H1 (cell line): Measurements from ENCODE around the gene ASCC1. TPM values are rescaled to one million over a fixed set of nuclear protein-coding genes. Genes with fewer than 3 reads are reported as not detected.
A peak's percentile ranks its signal among the peaks of the same experiment; 100 is the strongest.

Experiments
- CTCF ChIA-PET: fragments of 300-600 bp; sonication (Branson Sonifier 250); formaldehyde crosslinking; loops from one replicate; lab custom pipeline; 2021; ENCODE audit not compliant: partially characterized antibody; lab: Charles Lee
- POLR2A ChIA-PET: fragments of 300-600 bp; sonication (Branson Sonifier 250); formaldehyde crosslinking; loops from one replicate; lab custom pipeline; 2021; ENCODE audit warnings: inconsistent platforms; ENCODE audit not compliant: partially characterized antibody; lab: Charles Lee
- DNase-seq, 2 experiments: peaks; one replicate each; pipeline versions ENCODE4 v3.0.0 to v3.0.0-alpha.2; 2010 to 2022; ENCODE audit warnings: low spot score in 2 of 2, low read depth in 1 of 2, mixed read lengths in 1 of 2
- FAIRE-seq: peaks from 2 replicates; lab custom pipeline; 2011; peaks lifted over from hg19 to GRCh38; lab: Jason Lieb, UNC
- H2AFZ ChIP-seq: 2 replicates; pipeline ENCODE4 v1.8.1; 2012; ENCODE audit warnings: low read length, inconsistent platforms
- H2AK5ac ChIP-seq: 2 replicates; pipeline ENCODE4 v1.6.1; 2013; ENCODE audit warnings: low read depth, low read length
- H2BK120ac ChIP-seq: replicated peaks from 2 replicates; pipeline ENCODE3; 2013; ENCODE audit warnings: low read depth, low read length, inconsistent platforms
- H2BK12ac ChIP-seq: 2 replicates; pipeline ENCODE4 v1.6.1; 2013; ENCODE audit warnings: low read depth, low read length
- H2BK15ac ChIP-seq: 2 replicates; pipeline ENCODE4 v1.6.1; 2013; ENCODE audit warnings: low read length
- H2BK20ac ChIP-seq: 2 replicates; pipeline ENCODE4 v1.6.1; 2013; ENCODE audit warnings: low read length
- H2BK5ac ChIP-seq: 2 replicates; pipeline ENCODE4 v1.6.1; 2013; ENCODE audit warnings: low read depth, low read length
- H3K14ac ChIP-seq: 2 replicates; pipeline ENCODE4 v1.6.1; 2013; ENCODE audit warnings: inconsistent platforms; ENCODE audit not compliant: insufficient read length
- H3K18ac ChIP-seq: 2 replicates; pipeline ENCODE4 v1.6.1; 2013; ENCODE audit warnings: low read length; ENCODE audit errors: extremely low read depth
- H3K23ac ChIP-seq: 2 replicates; pipeline ENCODE4 v1.6.1; 2013; ENCODE audit warnings: inconsistent platforms; ENCODE audit not compliant: insufficient read length
- H3K23me2 ChIP-seq: 2 replicates; pipeline ENCODE4 v1.6.1; 2013; ENCODE audit warnings: low read depth, low read length
- H3K27ac ChIP-seq: 2 replicates; pipeline ENCODE4 v1.6.1; 2011; ENCODE audit warnings: low read depth, low read length, inconsistent platforms
- H3K27me3 ChIP-seq, 4 experiments: replicated peaks in 1 of 4; 1 replicate in 1 of 4; 2 replicates in 3 of 4; pipeline versions ENCODE4 v1.6.1 to v1.8.1; 2011 to 2013; ENCODE audit warnings: low read length in 3 of 4, mild to moderate bottlenecking in 3 of 4, inconsistent platforms in 2 of 4, mixed read lengths in 2 of 4, moderate library complexity in 1 of 4; ENCODE audit not compliant: control insufficient read depth in 3 of 4, insufficient read depth in 3 of 4; ENCODE audit errors: extremely low read depth in 1 of 4
- H3K36me3 ChIP-seq, 4 experiments: 2 replicates each; pipeline versions ENCODE4 v1.6.1 to v1.8.1; 2011 to 2013; ENCODE audit warnings: mild to moderate bottlenecking in 4 of 4, low read length in 3 of 4, moderate library complexity in 2 of 4, control low read depth in 1 of 4, inconsistent platforms in 1 of 4; ENCODE audit not compliant: insufficient read depth in 4 of 4, control insufficient read depth in 2 of 4
- H3K4ac ChIP-seq: replicated peaks from 2 replicates; pipeline ENCODE3; 2013; ENCODE audit warnings: low read length, low read depth, mixed read lengths, inconsistent platforms; ENCODE audit not compliant: insufficient read length
- H3K4me1 ChIP-seq, 4 experiments: replicated peaks in 1 of 4; 1 replicate in 1 of 4; 2 replicates in 3 of 4; pipeline versions ENCODE4 v1.6.1 to v1.8.1; 2011 to 2013; ENCODE audit warnings: low read length in 3 of 4, inconsistent platforms in 2 of 4, mixed read lengths in 1 of 4; ENCODE audit not compliant: insufficient read depth in 4 of 4, control insufficient read depth in 3 of 4
- H3K4me2 ChIP-seq, 2 experiments: 2 replicates each; pipeline versions ENCODE4 v1.6.1 to v1.8.1; 2011 to 2013; ENCODE audit warnings: low read depth in 2 of 2, low read length in 2 of 2, control low read depth in 1 of 2, inconsistent platforms in 1 of 2, mild to moderate bottlenecking in 1 of 2; ENCODE audit not compliant: insufficient read depth in 1 of 2
- H3K4me3 ChIP-seq, 4 experiments: fragments of 200-600, 300-600 bp in 1 of 4; sonication (generic), shearing (Covaris generic), sonication (Bioruptor Twin) in 1 of 4; 2 replicates each; pipeline versions ENCODE4 v1.5.1 to v1.8.1; 2011 to 2016; ENCODE audit warnings: low read length in 4 of 4, low read depth in 3 of 4, control low read depth in 2 of 4, inconsistent platforms in 2 of 4, mild to moderate bottlenecking in 2 of 4, mixed read lengths in 1 of 4, moderate library complexity in 1 of 4; ENCODE audit not compliant: insufficient read depth in 2 of 4; ENCODE audit errors: extremely low read depth in 1 of 4
- H3K56ac ChIP-seq: replicated peaks from 2 replicates; pipeline ENCODE3; 2013; ENCODE audit warnings: low read depth, mild to moderate bottlenecking, mixed read lengths, low read length, inconsistent platforms; ENCODE audit not compliant: insufficient read length
- H3K79me1 ChIP-seq: 2 replicates; pipeline ENCODE4 v1.6.1; 2013; ENCODE audit warnings: low read depth, low read length, control low read depth
- H3K79me2 ChIP-seq, 2 experiments: 2 replicates each; pipeline versions ENCODE4 v1.6.1 to v1.8.1; 2012 to 2013; ENCODE audit warnings: low read length in 2 of 2, mild to moderate bottlenecking in 2 of 2, inconsistent platforms in 1 of 2; ENCODE audit not compliant: insufficient read depth in 2 of 2, control insufficient read depth in 1 of 2
- H3K9ac ChIP-seq, 4 experiments: replicated peaks in 1 of 4; 1 replicate in 1 of 4; 2 replicates in 3 of 4; pipeline versions ENCODE4 v1.6.1 to v1.8.1; 2011 to 2013; ENCODE audit warnings: low read depth in 3 of 4, low read length in 3 of 4, control low read depth in 2 of 4, mild to moderate bottlenecking in 2 of 4, moderate library complexity in 2 of 4, inconsistent platforms in 1 of 4; ENCODE audit errors: extremely low read depth in 1 of 4
- H3K9me3 ChIP-seq, 2 experiments: 2 replicates each; pipeline versions ENCODE4 v1.6.1 to v1.8.1; 2012 to 2013; ENCODE audit warnings: mild to moderate bottlenecking in 2 of 2, moderate library complexity in 2 of 2, control low read depth in 1 of 2, inconsistent platforms in 1 of 2, low read depth in 1 of 2, low read length in 1 of 2, mixed read lengths in 1 of 2; ENCODE audit not compliant: insufficient read depth in 2 of 2
- H4K20me1 ChIP-seq, 2 experiments: replicated peaks in 1 of 2; 2 replicates each; pipeline versions ENCODE3 to v1.8.1; 2011 to 2013; ENCODE audit warnings: inconsistent platforms in 2 of 2, low read length in 2 of 2, mild to moderate bottlenecking in 1 of 2; ENCODE audit not compliant: insufficient read depth in 2 of 2, control insufficient read depth in 1 of 2
- H4K5ac ChIP-seq: 2 replicates; pipeline ENCODE4 v1.6.1; 2013; ENCODE audit warnings: low read length, low read depth, mixed read lengths, inconsistent platforms; ENCODE audit not compliant: insufficient read length
- H4K8ac ChIP-seq: 2 replicates; pipeline ENCODE4 v1.8.0; 2013; ENCODE audit warnings: mild to moderate bottlenecking, moderate library complexity, low read length, inconsistent platforms; ENCODE audit not compliant: insufficient read depth; ENCODE audit errors: extremely low read depth
- H4K91ac ChIP-seq: replicated peaks from 2 replicates; pipeline ENCODE3; 2013; ENCODE audit warnings: low read length, mixed read lengths, inconsistent platforms; ENCODE audit not compliant: insufficient read length
- CBX5 ChIP-seq: fragments of 300-800, 300-1000 bp; sonication (generic); IDR thresholded peaks from 2 replicates; pipeline ENCODE4 v1.7.1; 2016; ENCODE audit warnings: antibody characterized with exemption, low read length, low read depth
- CEBPB ChIP-seq: IDR thresholded peaks from 2 replicates; pipeline ENCODE4 v1.6.1; 2012; ENCODE audit warnings: low read depth, low read length
- CHD2 ChIP-seq: IDR thresholded peaks from 2 replicates; pipeline ENCODE4 v1.6.1; 2012; ENCODE audit warnings: low read length, improper control_type of control experiment
- EZH2 ChIP-seq: fragments of 200-600 bp; sonication (generic); IDR thresholded peaks from 2 replicates; pipeline ENCODE4 v1.7.1; 2012; ENCODE audit warnings: low read depth, mild to moderate bottlenecking, moderate library complexity, low read length, inconsistent platforms; ENCODE audit not compliant: severe bottlenecking
- GABPA ChIP-seq: IDR thresholded peaks from 2 replicates; pipeline ENCODE4 v1.6.1; 2011; ENCODE audit warnings: mild to moderate bottlenecking, low read length, moderate library complexity, borderline replicate concordance; ENCODE audit not compliant: insufficient read depth
- KDM1A ChIP-seq: fragments of 200-600, 300-600 bp; sonication (generic); IDR thresholded peaks from 2 replicates; pipeline ENCODE4 v1.7.1; 2016; ENCODE audit warnings: mild to moderate bottlenecking, low read length, borderline replicate concordance
- KDM4A ChIP-seq: IDR thresholded peaks from one replicate; pipeline ENCODE4 v1.7.1; 2012; ENCODE audit warnings: low read depth, mild to moderate bottlenecking, moderate library complexity, low read length, inconsistent platforms; ENCODE audit not compliant: severe bottlenecking
- NRF1 ChIP-seq: IDR thresholded peaks from 2 replicates; pipeline ENCODE4 v1.6.1; 2011; ENCODE audit warnings: mild to moderate bottlenecking, low read depth, low read length, improper control_type of control experiment
- PHF8 ChIP-seq: fragments of 200-600 bp; sonication (generic); conservative IDR thresholded peaks from 2 replicates; pipeline ENCODE4 v1.7.1; 2012; ENCODE audit warnings: low read depth, mild to moderate bottlenecking, inconsistent platforms, low read length, moderate library complexity
- POLR2AphosphoS5 ChIP-seq: IDR thresholded peaks from 2 replicates; pipeline ENCODE4 v1.6.1; 2011; ENCODE audit warnings: low read depth, low read length
- SP1 ChIP-seq: IDR thresholded peaks from 2 replicates; pipeline ENCODE4 v1.6.1; 2011; ENCODE audit warnings: low read depth, low read length
- SP2 ChIP-seq: IDR thresholded peaks from 2 replicates; pipeline ENCODE4 v1.6.1; 2012; ENCODE audit warnings: mild to moderate bottlenecking, low read length, inconsistent platforms
- SUZ12 ChIP-seq: fragments of 200-600 bp; sonication (generic); IDR thresholded peaks from 2 replicates; pipeline ENCODE4 v1.6.1; 2012; ENCODE audit warnings: mild to moderate bottlenecking, inconsistent platforms, low read length, moderate library complexity, mixed read lengths
- TAF1 ChIP-seq: IDR thresholded peaks from 2 replicates; pipeline ENCODE4 v1.6.1; 2011; ENCODE audit warnings: mild to moderate bottlenecking, low read depth, low read length
- ZNF274 ChIP-seq: IDR thresholded peaks from 2 replicates; pipeline ENCODE4 v1.7.0; 2012; ENCODE audit warnings: low read length, borderline replicate concordance; ENCODE audit errors: extremely low read depth
- WGBS, 2 experiments: shearing (Covaris generic) in 1 of 2; methylation state at CpG; one replicate each; pipeline versions ENCODE4 v1.1.6 to v1.1.7; 2013 to 2015; ENCODE audit warnings: low lambda C conversion rate in 2 of 2, mixed read lengths in 2 of 2, inconsistent platforms in 1 of 2, low coverage in 1 of 2, missing lambda C conversion rate in 1 of 2; ENCODE audit not compliant: insufficient replicate concordance in 2 of 2, insufficient coverage in 1 of 2, insufficient read length in 1 of 2; ENCODE audit errors: extremely low coverage in 1 of 2, missing lambda C conversion rate in 1 of 2; 5-methylcytosine and 5-hydroxymethylcytosine counted together
- polyA plus RNA-seq, 7 experiments: library from polyadenylated mRNA; depleted of rRNA in 3 of 7; stranded (reverse) in 5 of 7; unstranded in 2 of 7; fragments of >200 nt in 5 of 7; fragments of 200-250 nt in 2 of 7; gene quantifications; 1 replicate in 5 of 7; 2 replicates in 1 of 7; 4 replicates in 1 of 7; pipeline versions ENCODE4 v1.2.1 to v1.2.3, GENCODE V29; 2011 to 2013; ENCODE audit warnings: missing spikeins in 2 of 7, mixed read lengths in 2 of 7
- total RNA-seq: library from RNA; stranded (reverse); fragmentation: NEBNext Ultra II Directional; extraction: Animal tissue kit (Norgen Biotek cat#: 25700); gene quantifications from 2 replicates; pipeline ENCODE4 v1.2.1, GENCODE V29; 2021

Gene ASCC1
- total and polyA plus RNA-seq, 2 of the 8 experiments (the other 6 are each of a cell fraction or from before 2014, with no cell fraction given): 25.6 to 35.8 TPM

DNA sequence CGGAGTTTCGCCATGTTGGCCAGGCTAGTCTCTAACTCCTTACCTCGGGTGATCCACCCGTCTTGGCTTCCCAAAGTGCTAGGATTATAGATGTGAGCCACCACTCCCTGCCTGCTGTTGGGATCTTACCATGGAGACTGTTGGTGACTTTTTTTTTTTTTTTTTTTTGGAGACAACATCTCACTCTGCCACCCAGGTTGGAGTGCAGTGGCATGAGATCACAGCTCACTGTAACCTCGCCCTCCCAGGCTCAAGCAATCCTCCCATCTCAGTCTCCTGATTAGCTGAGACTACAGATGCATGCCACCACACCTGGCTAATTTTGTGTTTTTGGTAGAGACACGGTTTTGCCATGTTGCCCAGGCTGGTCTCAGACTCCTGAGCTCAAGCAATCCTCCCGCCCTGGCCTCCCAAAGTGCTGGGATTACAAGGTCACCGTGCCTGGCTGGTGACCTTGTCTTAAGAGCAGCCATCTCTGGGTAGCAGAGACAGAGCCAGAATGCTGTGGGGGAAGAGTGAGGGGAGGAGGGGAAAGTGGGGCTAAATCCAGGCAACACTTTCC lies 25.7 kb upstream of the ASCC1 start:
- no peak overlapping the region for H2BK20ac ChIP-seq
- FAIRE-seq (no peak), DNase-seq (no peak)
- no peak overlapping the region for H4K8ac ChIP-seq
- no peak overlapping the region for H4K91ac ChIP-seq
- no peak overlapping the region for H2AK5ac ChIP-seq
- no peak overlapping the region for H2BK5ac ChIP-seq
- no peak overlapping the region for H4K5ac ChIP-seq
- no peak overlapping the region for H3K56ac ChIP-seq
- no peaks in the 10 kb centered on the region for H3K9me3 ChIP-seq
- H4K20me1 ChIP-seq: no peaks in the 10 kb centered on the region
- no peak overlapping the region for H3K4ac ChIP-seq
- H2AFZ ChIP-seq: no peak overlapping the region
- H2BK12ac ChIP-seq: peak overlapping the region; percentile 62; the same call in 1 of the 2 replicates
- no peaks in the 10 kb centered on the region for H3K79me1 ChIP-seq
- no peak overlapping the region for H3K14ac ChIP-seq
- no peaks in the 10 kb centered on the region; a peak in 1 of 7 replicates for H3K4me1 ChIP-seq
- WGBS, 2 experiments: 87% methylated on average over 8 of the region's 8 CpGs; no CpG with 5 or more reads in 1 of the 2 experiments
- H3K23ac ChIP-seq: no peak overlapping the region
- no peaks in the 10 kb centered on the region for H3K79me2 ChIP-seq
- H3K9ac ChIP-seq: no peak overlapping the region
- H3K36me3 ChIP-seq: no peaks in the 10 kb centered on the region
- H2BK15ac ChIP-seq: no peak overlapping the region
- no peaks in the 10 kb centered on the region for H3K23me2 ChIP-seq
- no peak overlapping the region for H3K18ac ChIP-seq
- ChIA-PET CTCF (interaction anchor here (1.2 to 1.7 kb wide), 4 partner anchors 19 to 172 kb away, joined by 3 to 5 read pairs (median 4); no protein-coding TSS in a partner anchor), POLR2A (interaction anchor here (1.0 to 4.4 kb wide), 8 partner anchors 9 to 91 kb away, joined by 3 to 20 read pairs (median 4); partner anchors contain the start of gene DDIT4)
- no peak overlapping the region for H3K4me2 ChIP-seq
- H3K27me3 ChIP-seq: no peaks in the 10 kb centered on the region; a peak in 1 of 7 replicates
- no peak overlapping the region for H3K4me3 ChIP-seq
- H3K27ac ChIP-seq: no peak overlapping the region
- H2BK120ac ChIP-seq: no peak overlapping the region
- TF ChIP-seq PHF8 (no peak), SUZ12 (no peak), CEBPB (no peak), TAF1 (no peak), CHD2 (no peak), POLR2AphosphoS5 (no peak), GABPA (no peak), EZH2 (no peak), SP2 (no peak), KDM4A (no peak), ZNF274 (no peak), CBX5 (no peak), KDM1A (no peak), NRF1 (no peak), SP1 (no peak)
